Putamen (tissue), 1 donor: ENCODE measurements around the gene SRCAP.

Experiments
- DNase-seq: peaks from one replicate; pipeline ENCODE4 v3.0.0-alpha.2; 2016; ENCODE audit warnings: low spot score

SRCAP gene

DNA sequence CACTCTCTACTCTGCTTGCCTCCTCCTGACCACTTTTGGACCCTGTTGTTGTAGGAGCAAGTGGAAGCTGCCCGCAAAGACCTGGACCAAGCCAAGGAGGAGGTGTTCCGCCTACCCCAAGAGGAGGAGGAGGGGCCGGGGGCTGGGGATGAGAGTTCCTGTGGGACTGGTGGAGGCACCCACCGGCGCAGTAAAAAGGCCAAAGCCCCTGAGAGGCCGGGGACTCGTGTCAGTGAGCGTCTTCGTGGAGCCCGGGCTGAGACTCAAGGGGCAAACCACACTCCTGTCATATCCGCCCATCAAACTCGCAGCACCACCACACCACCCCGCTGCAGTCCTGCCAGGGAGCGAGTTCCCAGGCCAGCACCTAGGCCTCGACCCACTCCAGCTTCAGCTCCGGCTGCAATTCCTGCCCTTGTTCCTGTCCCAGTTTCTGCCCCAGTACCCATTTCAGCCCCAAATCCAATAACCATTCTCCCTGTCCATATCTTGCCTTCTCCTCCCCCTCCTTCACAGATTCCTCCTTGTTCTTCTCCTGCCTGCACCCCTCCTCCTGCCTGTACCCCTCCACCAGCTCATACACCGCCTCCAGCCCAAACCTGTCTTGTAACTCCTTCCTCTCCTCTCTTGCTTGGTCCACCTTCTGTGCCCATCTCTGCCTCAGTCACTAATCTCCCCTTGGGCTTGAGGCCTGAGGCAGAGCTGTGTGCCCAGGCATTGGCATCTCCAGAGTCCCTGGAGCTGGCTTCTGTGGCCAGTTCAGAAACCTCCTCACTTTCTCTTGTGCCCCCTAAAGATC is 38.2 kb downstream of the SRCAP start:
- no peak for DNase-seq

- DNase-seq = no peak
Observed at GRCh38 chr16:30737794-30738648, 39.0 kb downstream of the SRCAP start.

DNA sequence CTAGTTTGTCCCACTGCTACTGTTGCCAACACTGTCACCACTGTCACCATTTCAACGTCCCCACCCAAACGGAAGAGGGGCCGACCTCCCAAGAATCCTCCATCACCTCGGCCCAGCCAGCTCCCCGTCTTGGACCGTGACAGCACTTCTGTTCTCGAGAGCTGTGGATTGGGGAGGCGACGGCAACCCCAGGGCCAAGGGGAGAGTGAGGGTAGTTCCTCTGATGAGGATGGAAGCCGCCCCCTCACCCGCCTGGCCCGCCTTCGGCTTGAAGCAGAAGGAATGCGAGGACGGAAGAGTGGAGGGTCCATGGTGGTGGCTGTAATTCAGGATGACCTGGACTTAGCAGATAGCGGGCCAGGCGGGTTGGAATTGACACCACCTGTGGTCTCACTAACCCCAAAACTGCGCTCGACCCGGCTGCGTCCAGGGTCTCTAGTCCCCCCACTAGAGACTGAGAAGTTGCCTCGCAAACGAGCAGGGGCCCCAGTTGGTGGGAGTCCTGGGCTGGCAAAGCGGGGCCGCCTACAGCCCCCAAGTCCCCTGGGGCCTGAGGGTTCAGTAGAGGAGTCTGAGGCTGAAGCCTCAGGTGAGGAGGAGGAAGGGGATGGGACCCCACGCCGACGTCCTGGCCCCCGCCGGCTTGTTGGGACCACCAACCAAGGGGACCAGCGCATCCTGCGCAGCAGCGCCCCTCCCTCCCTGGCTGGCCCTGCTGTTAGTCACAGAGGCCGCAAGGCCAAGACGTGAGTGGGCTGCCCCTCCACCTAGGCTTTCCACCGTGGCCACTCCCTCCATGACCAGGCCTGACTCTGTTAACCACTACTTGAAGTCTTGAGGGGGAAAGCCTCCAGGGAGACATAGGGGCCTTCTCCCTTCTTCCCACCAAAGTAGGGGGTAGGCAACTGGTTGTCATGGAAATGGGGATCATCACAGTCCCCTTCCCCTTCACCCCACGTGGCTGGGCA is 40.3 kb downstream of the SRCAP start:
- no peak for DNase-seq

- DNase-seq = no peak
Observed at GRCh38 chr16:30740364-30741251, 41.6 kb downstream of the SRCAP start.

GRCh38 chr16:30741461-30741914 is 42.5 kb downstream of the SRCAP start:
- DNase-seq = no peak

DNA sequence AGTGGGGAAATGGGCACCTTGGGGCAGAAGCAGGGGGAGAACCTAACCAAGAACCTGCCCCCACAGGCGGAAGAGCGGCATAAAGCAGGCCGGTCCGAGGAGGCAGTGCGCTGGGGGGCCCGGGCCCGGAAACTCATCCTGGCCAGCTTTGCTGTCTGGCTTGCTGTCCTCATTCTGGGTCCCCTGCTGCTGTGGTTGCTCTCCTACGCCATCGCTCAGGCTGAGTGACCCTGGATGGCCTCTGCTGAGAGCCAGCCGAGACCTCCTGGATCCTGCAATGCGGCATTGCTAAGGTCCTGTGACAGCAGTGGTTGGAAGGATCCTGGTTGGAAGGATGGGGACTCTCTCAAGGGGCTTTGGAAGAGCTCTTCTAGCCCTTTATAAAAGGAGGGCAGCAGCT is 44.7 kb downstream of the SRCAP start:
- DNase-seq = no peak

GRCh38 chr16:30744183-30744582 is 45.2 kb downstream of the SRCAP start:
- DNase-seq = no peak

DNA sequence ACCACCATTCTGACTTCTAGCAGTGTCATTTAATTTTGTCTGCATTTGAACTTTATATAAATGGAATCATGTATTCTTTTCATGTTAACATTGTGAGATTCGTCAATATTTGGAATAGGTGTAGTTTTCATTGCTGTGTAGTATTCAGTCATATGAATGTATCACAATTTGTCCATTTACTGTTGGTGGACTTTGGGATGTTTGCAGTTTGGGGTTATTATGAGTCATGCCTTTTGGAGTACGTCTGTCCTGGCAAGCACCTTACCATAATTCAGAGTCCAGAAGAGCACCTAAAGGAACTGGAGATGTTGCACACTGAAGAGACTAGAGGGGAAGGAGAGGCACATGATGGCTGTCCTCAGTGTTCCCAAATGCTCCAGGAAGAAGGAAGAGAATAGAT is 46.1 kb downstream of the SRCAP start:
- DNase-seq = no peak

DNA sequence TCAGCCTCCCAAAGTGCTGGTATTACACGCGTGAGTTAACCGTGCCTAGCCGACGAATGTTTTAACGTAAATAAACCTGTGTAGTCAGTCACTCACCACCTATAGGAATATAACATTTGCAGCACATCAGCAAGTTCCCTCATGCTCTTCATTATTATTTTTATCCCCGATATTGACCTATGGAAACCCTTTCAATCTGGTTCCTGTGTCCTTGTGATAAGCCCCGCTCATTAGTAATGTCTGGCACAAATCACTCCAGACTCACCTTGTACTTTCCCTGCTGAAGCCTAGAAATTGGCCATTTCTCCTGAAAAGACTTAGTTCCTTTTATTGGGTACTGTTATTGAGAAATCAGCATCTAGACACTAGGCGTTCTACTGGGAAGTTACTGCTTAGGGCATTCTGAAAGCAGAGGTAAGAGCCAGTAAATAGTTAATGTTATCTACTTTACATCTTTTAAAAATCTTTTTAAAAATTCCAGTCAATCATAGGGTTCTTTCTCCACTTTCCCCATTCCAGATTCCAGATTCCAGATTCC is 47.7 kb downstream of the SRCAP start:
- DNase-seq = no peak

- DNase-seq = no peak
Observed at GRCh38 chr16:30747331-30747730, 48.4 kb downstream of the SRCAP start.

DNA sequence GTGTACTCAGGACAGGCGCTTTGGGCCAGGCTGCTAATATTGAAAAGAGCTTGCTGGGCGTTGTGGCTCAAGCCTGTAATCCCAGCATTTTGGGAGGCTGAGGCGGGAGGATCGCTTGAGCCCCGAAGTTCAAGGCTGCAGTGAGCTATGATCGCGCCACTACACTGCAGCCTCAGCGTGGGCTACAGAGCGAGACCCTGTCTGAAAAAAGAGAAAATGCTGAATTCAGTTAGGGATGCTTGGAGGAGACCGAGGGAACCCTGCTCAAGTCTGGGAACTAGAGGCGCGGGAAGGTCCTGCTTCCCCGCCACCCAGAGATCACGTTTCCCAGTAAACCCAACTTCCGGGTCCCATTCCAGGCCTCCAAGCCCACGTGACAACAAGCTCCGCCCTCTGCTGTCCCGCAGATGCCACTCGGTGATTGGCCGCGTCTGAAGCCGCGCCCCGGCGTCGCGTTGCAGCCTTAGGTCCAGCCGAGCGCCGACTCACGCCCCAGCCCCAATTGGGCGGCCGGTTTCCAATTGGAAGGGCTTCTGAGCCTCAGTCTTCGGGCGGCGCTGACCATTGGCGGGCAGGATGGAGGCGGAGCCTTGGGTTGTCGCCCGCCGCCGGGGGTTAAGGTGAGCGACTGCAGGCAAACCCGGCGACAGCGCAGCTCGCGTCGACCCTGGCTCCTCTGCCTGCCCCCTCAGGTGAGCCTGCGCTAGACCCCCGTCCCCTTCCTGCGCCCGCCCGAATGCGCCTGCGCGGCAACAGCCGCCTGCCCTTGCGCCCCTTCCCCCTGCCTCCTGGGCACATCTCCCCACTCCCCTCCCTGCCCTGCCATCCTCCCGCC is 49.0 kb downstream of the SRCAP start, which contains the start of gene PHKG2:
PHKG2 (plus strand) TSS at position 627 of the 835 bp plus-strand sequence. CDS start 396 bp downstream, outside the sequence.
- DNase-seq = peak; percentile 99

DNA sequence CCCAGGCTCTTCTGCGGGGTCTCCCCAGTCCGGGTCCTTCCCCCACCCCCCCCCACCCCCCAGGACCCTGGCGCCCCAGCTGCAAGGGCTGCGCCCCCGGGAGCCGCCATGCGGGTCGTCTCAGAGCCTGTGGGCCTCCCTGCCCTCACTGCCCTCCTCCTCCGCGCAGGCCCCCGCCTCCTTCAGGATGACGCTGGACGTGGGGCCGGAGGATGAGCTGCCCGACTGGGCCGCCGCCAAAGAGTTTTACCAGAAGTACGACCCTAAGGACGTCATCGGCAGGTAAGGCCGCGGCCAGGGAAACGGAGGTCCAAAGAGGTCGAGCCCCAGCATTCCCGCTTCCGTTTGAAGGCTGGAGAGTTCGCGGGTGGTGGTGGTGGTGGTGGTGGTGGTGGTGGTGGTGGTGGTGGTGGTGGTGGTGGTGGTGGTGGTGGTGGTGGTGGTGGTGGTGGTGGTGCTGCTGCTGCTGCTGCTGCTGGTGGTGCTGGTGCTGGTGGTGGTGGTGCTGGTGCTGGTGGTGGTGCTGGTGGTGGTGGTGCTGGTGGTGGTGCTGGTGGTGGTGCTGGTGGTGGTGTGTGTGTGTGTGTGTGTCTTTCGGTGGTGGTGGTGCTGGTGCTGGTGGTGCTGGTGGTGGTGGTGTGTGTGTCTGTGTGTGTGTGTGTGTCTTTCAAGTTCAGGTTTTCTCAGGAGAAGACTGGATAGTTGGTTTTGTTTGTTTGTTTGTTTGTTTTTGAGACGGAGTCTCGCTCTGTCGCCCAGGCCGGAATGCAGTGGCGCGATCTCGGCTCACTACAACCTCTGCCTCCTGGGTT is 49.9 kb downstream of the SRCAP start:
- no peak for DNase-seq

DNA sequence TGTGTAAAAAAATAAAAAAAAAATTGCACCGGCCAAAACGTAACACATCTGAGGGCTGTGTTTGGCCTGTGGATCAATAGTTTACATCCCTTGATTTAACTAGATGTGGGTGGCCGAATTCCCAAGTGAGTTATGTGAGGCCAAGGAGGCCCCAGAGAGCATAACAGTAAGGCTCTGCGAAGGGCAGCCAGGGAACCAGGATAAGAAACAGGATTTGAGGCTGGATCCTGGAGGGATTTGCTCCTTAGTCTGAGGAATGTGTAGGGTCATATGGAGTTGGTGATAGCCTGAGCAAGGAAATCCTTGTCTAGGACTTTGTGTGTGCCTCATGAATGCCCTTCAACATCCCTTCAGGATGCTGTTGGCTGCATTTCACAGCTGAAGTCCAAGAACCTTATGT is 51.2 kb downstream of the SRCAP start:
- DNase-seq = no peak

GRCh38 chr16:30750876-30751465 is 52.0 kb downstream of the SRCAP start:
- no peak for DNase-seq

GRCh38 chr16:30753596-30753995 is 54.6 kb downstream of the SRCAP start:
- DNase-seq = no peak

DNA sequence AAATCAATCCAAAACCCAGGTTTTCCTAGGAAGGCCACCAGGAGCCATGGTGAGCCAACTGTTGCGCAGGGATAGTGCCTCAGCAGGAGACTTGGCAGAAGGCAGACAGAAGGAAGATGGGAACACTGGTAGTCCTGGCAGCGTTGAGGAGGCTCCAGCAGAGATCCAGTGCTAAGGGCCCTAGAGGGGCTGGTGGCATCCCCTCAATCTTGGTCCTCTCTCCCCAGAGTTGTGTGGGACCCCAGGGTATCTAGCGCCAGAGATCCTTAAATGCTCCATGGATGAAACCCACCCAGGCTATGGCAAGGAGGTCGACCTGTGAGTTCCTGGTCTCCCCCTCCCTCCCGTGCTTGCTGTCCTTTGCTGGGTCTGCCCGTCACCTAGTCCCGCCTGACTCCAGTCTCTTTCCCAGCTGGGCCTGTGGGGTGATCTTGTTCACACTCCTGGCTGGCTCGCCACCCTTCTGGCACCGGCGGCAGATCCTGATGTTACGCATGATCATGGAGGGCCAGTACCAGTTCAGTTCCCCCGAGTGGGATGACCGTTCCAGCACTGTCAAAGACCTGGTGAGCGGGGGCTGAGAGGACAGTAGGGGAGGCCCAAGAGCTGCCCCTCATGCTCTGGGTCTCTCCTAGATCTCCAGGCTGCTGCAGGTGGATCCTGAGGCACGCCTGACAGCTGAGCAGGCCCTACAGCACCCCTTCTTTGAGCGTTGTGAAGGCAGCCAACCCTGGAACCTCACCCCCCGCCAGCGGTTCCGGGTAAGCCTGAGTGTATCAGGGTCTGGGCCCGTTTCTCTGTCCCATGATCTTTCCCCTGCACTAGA is 57.2 kb downstream of the SRCAP start:
- no peak for DNase-seq

DNA sequence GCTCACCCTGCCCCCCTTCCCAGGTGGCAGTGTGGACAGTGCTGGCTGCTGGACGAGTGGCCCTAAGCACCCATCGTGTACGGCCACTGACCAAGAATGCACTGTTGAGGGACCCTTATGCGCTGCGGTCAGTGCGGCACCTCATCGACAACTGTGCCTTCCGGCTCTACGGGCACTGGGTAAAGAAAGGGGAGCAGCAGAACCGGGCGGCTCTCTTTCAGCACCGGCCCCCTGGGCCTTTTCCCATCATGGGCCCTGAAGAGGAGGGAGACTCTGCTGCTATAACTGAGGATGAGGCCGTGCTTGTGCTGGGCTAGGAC is 57.8 kb downstream of the SRCAP start:
- no peak for DNase-seq

DNA sequence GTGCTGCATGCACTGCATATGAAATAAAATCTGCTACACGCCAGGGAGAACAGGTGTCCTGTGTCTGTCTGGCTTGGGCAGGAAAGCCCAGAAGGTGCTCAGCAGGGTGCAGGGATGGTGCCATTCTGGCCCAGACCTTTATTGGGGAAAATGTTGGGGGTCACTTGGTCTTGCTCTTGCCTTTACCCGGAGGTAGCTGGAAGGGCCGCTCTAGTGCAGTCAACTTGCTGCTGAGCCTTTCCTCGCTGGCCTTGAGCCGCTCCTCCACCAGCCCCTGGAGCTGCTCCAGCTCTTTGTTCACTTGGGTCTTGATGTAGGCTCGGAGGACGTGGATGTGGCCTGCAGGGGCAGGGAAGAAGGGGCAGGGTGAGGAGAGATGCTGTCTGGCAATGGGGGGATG is 58.3 kb downstream of the SRCAP start:
- DNase-seq = no peak
